ENCODE results near the gene ITSN1. TPM values are rescaled to one million over a fixed set of nuclear protein-coding genes. Genes with fewer than 3 reads are reported as not detected.

Gene ITSN1
- total and polyA plus RNA-seq, 2 donors from 2014 or later: 8.1 to 42.5 TPM

DNA sequence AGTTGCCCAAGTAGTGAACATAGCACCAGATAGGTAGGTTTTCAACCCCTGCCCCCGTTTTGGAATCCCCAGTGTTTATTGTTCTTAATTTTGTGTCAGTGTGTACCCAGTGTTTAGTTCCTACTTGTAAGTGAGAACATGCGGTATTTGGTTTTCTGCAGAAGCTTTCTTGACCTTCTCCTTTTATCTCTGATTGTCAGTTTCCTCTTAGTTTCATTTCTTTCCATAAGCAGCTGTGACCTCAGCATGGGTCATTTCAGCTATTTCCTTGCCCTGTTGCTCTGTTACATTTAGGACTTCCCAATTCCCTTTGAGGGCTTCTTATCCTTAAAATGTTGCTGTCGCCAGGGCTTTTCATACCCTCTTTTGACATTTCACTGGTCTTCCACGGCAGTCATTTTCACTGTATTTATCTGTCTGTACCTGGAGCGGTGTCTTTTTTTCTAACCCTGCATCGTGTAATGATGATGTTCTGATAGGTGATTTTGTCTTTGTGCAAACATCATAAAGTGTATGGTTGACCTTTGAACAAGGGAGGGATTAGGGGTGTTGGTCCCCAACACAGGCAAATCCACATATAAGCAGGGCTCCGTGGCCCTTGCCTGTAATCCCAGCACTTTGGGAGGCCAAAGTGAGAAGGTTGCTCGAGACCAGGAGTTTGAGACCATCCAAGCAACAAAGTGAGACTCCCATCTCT is 15.0 kb downstream of the ITSN1 start:
- Histone ChIP-seq H3K27me3 (ENCODE audit: control insufficient read depth, insufficient read depth, low read length) (no peaks in the 10 kb centered on the region), H3K4me1 (ENCODE audit: control insufficient read depth in 2 of 3, insufficient read depth in 2 of 3, low read depth in 1 of 3, low read length in 3 of 3) (peaks cover 0 to 14% (median 9%) of the 10 kb centered on the region in 3 donors), H3K36me3 (ENCODE audit: control insufficient read depth in 2 of 3, insufficient read depth in 3 of 3, low read length in 3 of 3) (no peaks in the 10 kb centered on the region), H3K9ac (ENCODE audit: low read length in 3 of 3) (no peak overlapping the region), H3K9me3 (ENCODE audit: control insufficient read depth in 2 of 3, insufficient read depth in 1 of 3, low read length in 3 of 3) (no peaks in the 10 kb centered on the region), H3K27ac (ENCODE audit: low read depth in 2 of 2, low read length in 2 of 2) (no peak overlapping the region), H3K4me3 (ENCODE audit: low read length in 3 of 3) (no peak overlapping the region)
- TF ChIP-seq, protein P1, sequence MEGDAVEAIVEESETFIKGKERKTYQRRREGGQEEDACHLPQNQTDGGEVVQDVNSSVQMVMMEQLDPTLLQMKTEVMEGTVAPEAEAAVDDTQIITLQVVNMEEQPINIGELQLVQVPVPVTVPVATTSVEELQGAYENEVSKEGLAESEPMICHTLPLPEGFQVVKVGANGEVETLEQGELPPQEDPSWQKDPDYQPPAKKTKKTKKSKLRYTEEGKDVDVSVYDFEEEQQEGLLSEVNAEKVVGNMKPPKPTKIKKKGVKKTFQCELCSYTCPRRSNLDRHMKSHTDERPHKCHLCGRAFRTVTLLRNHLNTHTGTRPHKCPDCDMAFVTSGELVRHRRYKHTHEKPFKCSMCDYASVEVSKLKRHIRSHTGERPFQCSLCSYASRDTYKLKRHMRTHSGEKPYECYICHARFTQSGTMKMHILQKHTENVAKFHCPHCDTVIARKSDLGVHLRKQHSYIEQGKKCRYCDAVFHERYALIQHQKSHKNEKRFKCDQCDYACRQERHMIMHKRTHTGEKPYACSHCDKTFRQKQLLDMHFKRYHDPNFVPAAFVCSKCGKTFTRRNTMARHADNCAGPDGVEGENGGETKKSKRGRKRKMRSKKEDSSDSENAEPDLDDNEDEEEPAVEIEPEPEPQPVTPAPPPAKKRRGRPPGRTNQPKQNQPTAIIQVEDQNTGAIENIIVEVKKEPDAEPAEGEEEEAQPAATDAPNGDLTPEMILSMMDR (IDR thresholded peaks at IDR 0.05; ENCODE audit: borderline replicate concordance, extremely low read depth, insufficient read depth): no peak
- DNase-seq: peak in 1 of 5 donors; percentile 59
- no peak for FAIRE-seq
- intact Hi-C loops (cut with DNase I): no loop called here

DNA sequence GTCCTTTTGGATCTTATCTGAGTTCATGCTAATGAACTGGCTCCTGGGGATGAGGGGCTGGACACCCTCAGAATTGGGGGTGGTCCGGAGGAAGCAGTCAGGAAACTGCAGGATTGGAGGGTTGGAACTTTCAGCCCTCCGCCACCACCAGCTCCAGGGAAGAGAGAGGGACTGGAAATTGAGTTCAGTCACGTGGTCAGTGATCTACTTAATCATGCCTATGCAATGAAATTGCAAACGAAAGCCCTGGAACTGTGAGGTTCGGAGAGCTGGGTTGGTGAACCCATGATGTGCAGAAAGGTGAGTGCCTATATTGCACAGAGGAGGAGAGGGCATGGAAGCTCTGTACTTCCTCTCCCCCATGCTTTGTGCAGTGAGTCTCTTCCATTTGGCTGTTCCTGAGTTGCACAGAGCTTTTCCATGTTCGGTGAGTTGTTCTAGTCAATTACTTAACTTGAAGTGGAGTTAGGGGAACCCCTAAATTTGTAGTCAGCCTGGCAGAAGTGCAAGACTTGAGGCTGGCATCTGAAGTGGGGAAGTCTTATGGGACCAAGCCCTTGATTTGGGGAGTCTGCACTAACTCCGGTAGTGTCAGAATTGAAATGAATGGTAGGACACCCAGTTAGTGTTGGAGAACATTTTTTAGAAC is 16.7 kb downstream of the ITSN1 start:
- Histone ChIP-seq H3K27ac (ENCODE audit: low read depth in 2 of 2, low read length in 2 of 2) (no peak overlapping the region), H3K36me3 (ENCODE audit: control insufficient read depth in 2 of 3, insufficient read depth in 3 of 3, low read length in 3 of 3) (no peaks in the 10 kb centered on the region), H3K27me3 (ENCODE audit: control insufficient read depth, insufficient read depth, low read length) (no peaks in the 10 kb centered on the region), H3K4me3 (ENCODE audit: low read length in 3 of 3) (no peak overlapping the region), H3K9ac (ENCODE audit: low read length in 3 of 3) (no peak overlapping the region), H3K9me3 (ENCODE audit: control insufficient read depth in 2 of 3, insufficient read depth in 1 of 3, low read length in 3 of 3) (no peaks in the 10 kb centered on the region), H3K4me1 (ENCODE audit: control insufficient read depth in 2 of 3, insufficient read depth in 2 of 3, low read depth in 1 of 3, low read length in 3 of 3) (peaks cover 0 to 14% (median 9%) of the 10 kb centered on the region in 3 donors)
- intact Hi-C loops (cut with DNase I): no loop called here
- TF ChIP-seq, protein P1 (IDR thresholded peaks at IDR 0.05; ENCODE audit: borderline replicate concordance, extremely low read depth, insufficient read depth): no peak
- no peak for DNase-seq
- no peak for FAIRE-seq

DNA sequence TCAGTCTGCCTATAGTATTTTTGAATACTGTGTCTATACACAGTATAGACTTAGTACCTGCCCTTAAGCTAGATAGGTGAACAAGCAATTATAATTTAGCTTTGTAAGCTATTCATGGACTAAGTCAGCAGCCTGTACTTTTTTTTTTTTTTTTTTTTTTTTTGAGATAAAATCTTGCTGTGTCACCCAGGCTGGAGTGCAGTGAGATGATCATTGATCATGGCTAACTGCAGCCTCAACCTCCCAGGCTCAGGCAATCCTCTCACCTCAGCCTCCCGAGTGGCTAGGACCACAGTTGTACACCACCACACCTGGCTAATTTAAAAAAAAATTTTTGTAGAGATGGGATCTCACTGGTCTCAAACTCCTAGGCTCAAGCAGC is 17.3 kb downstream of the ITSN1 start:
- Histone ChIP-seq H3K27ac (ENCODE audit: low read depth in 2 of 2, low read length in 2 of 2) (no peak overlapping the region), H3K4me3 (ENCODE audit: low read length in 3 of 3) (no peak overlapping the region), H3K27me3 (ENCODE audit: control insufficient read depth, insufficient read depth, low read length) (no peaks in the 10 kb centered on the region), H3K9ac (ENCODE audit: low read length in 3 of 3) (no peak overlapping the region), H3K36me3 (ENCODE audit: control insufficient read depth in 2 of 3, insufficient read depth in 3 of 3, low read length in 3 of 3) (no peaks in the 10 kb centered on the region), H3K4me1 (ENCODE audit: control insufficient read depth in 2 of 3, insufficient read depth in 2 of 3, low read depth in 1 of 3, low read length in 3 of 3) (peaks cover 0 to 14% (median 9%) of the 10 kb centered on the region in 3 donors), H3K9me3 (ENCODE audit: control insufficient read depth in 2 of 3, insufficient read depth in 1 of 3, low read length in 3 of 3) (no peaks in the 10 kb centered on the region)
- FAIRE-seq (no peak), DNase-seq (no peak)
- intact Hi-C loops (cut with DNase I): no loop called here
- TF ChIP-seq, protein P1 (IDR thresholded peaks at IDR 0.05; ENCODE audit: borderline replicate concordance, extremely low read depth, insufficient read depth): no peak
